Trophoblast cell (in vitro differentiated cells and primary cell): ENCODE data around the gene BCL3.

ENCODE experiments used
- DNase-seq, 2 donors: peaks; one replicate each; pipeline ENCODE4 v3.0.0-alpha.2; 2016
- H2AFZ ChIP-seq: 2 replicates; pipeline ENCODE4 v1.6.1; 2013; ENCODE audit warnings: low read length, moderate library complexity, mild to moderate bottlenecking; ENCODE audit not compliant: insufficient read depth, poor library complexity
- H2AK5ac ChIP-seq: 2 replicates; pipeline ENCODE4 v1.6.1; 2013; ENCODE audit warnings: mild to moderate bottlenecking, low read length
- H2BK120ac ChIP-seq: 2 replicates; pipeline ENCODE4 v1.6.1; 2013; ENCODE audit warnings: low read length, mild to moderate bottlenecking, moderate library complexity; ENCODE audit not compliant: insufficient read depth, poor library complexity
- H2BK12ac ChIP-seq: 2 replicates; pipeline ENCODE4 v1.6.1; 2013; ENCODE audit warnings: mild to moderate bottlenecking, low read length, moderate library complexity
- H2BK5ac ChIP-seq: 2 replicates; pipeline ENCODE4 v1.6.1; 2013; ENCODE audit warnings: low read length, low read depth, moderate library complexity, mild to moderate bottlenecking; ENCODE audit not compliant: poor library complexity
- H3K14ac ChIP-seq: 2 replicates; pipeline ENCODE4 v1.6.1; 2013; ENCODE audit warnings: mild to moderate bottlenecking, low read length
- H3K18ac ChIP-seq: 2 replicates; pipeline ENCODE4 v1.6.1; 2013; ENCODE audit warnings: mild to moderate bottlenecking, low read length
- H3K23ac ChIP-seq: 2 replicates; pipeline ENCODE4 v1.6.1; 2013; ENCODE audit warnings: low read length
- H3K27ac ChIP-seq: 2 replicates; pipeline ENCODE4 v1.5.1; 2013; ENCODE audit warnings: low read depth, mild to moderate bottlenecking, inconsistent platforms, low read length, moderate library complexity
- H3K27me3 ChIP-seq: 2 replicates; pipeline ENCODE4 v1.6.1; 2013; ENCODE audit warnings: inconsistent platforms, mild to moderate bottlenecking, low read length, moderate library complexity; ENCODE audit not compliant: insufficient read depth
- H3K36me3 ChIP-seq, 2 experiments: 1 replicate in 1 of 2; 2 replicates in 1 of 2; pipeline ENCODE4 v1.6.1; 2013; ENCODE audit warnings: low read length in 2 of 2, mild to moderate bottlenecking in 2 of 2, moderate library complexity in 1 of 2; ENCODE audit not compliant: insufficient read depth in 2 of 2, control insufficient read depth in 1 of 2
- H3K4ac ChIP-seq: 2 replicates; pipeline ENCODE4 v1.6.1; 2013; ENCODE audit warnings: low read depth, mild to moderate bottlenecking, low read length, moderate library complexity
- H3K4me1 ChIP-seq, 2 experiments: 1 replicate in 1 of 2; 2 replicates in 1 of 2; pipeline ENCODE4 v1.6.1; 2013; ENCODE audit warnings: low read length in 2 of 2, mild to moderate bottlenecking in 2 of 2, moderate library complexity in 1 of 2; ENCODE audit not compliant: insufficient read depth in 2 of 2, control insufficient read depth in 1 of 2
- H3K4me2 ChIP-seq: 2 replicates; pipeline ENCODE4 v1.6.1; 2013; ENCODE audit warnings: inconsistent platforms, mild to moderate bottlenecking, low read length, moderate library complexity
- H3K4me3 ChIP-seq: 2 replicates; pipeline ENCODE4 v1.5.1; 2013; ENCODE audit warnings: mild to moderate bottlenecking, low read depth, low read length, inconsistent platforms
- H3K79me1 ChIP-seq: one replicate; pipeline ENCODE4 v1.6.1; 2013; ENCODE audit warnings: low read length
- H3K79me2 ChIP-seq: 2 replicates; pipeline ENCODE4 v1.6.1; 2013; ENCODE audit warnings: low read length, mild to moderate bottlenecking; ENCODE audit not compliant: control insufficient read depth, insufficient read depth, poor library complexity
- H3K9ac ChIP-seq: 2 replicates; pipeline ENCODE4 v1.6.1; 2013; ENCODE audit warnings: mild to moderate bottlenecking, low read length
- H3K9me3 ChIP-seq: 2 replicates; pipeline ENCODE4 v1.6.1; 2013; ENCODE audit warnings: low read depth, mild to moderate bottlenecking, control low read depth, inconsistent platforms, low read length; ENCODE audit not compliant: insufficient read depth
- H4K12ac ChIP-seq: 2 replicates; pipeline ENCODE4 v1.6.1; 2013; ENCODE audit warnings: low read depth, mild to moderate bottlenecking, low read length, moderate library complexity
- H4K8ac ChIP-seq: 2 replicates; pipeline ENCODE4 v1.6.1; 2013; ENCODE audit warnings: low read depth, mild to moderate bottlenecking, low read length, moderate library complexity
- H4K91ac ChIP-seq: one replicate; pipeline ENCODE4 v1.6.1; 2013; ENCODE audit warnings: low read depth, mild to moderate bottlenecking, low read length, moderate library complexity
- WGBS: extraction: QIAGEN DNeasy Blood & Tissue Kit; methylation state at CpG from one replicate; pipeline ENCODE4 v1.1.7; 2013; ENCODE audit warnings: missing lambda C conversion rate; ENCODE audit not compliant: insufficient read length, insufficient coverage; ENCODE audit errors: extremely low coverage; 5-methylcytosine and 5-hydroxymethylcytosine counted together

The BCL3 gene

DNA sequence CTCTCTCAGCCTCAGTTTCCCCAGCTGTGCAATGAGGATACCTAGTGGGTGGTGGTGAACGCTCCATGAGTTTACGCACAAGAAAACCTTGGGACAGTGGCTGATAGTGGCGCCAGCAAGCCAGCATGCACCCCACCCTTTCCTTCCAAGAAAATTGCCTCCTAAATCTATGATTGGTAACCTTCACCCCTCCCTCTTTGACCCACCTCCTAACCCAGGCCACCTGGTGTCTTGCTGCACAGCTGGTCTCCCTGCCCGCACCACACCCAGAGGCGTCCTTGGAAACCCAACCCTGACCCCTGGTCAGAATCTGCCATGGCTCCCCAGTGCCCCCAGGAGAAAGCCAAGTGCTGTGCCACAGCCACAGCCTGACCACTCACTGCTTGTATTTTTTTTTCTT lies 22.8 kb upstream of the BCL3 start:
- DNase-seq, result peak in 1 of 2 donors; percentile 29
- H3K9ac ChIP-seq, result no peak overlapping the region
- no peaks in the 10 kb centered on the region for H3K36me3 ChIP-seq
- H3K14ac ChIP-seq, result no peak overlapping the region
- H3K9me3 ChIP-seq, result no peaks in the 10 kb centered on the region
- no peak overlapping the region for H2AFZ ChIP-seq
- H4K12ac ChIP-seq, result no peak overlapping the region
- no peaks in the 10 kb centered on the region for H3K27me3 ChIP-seq
- H3K79me2 ChIP-seq, result no peaks in the 10 kb centered on the region
- no peak overlapping the region for H3K23ac ChIP-seq
- H3K18ac ChIP-seq, result no peak overlapping the region
- no peak overlapping the region for H2AK5ac ChIP-seq
- no peak overlapping the region for H3K27ac ChIP-seq
- H3K4me2 ChIP-seq, result no peak overlapping the region
- no peak overlapping the region for H2BK120ac ChIP-seq
- no peak overlapping the region for H3K4ac ChIP-seq
- no peak overlapping the region for H4K91ac ChIP-seq
- no peaks in the 10 kb centered on the region for H3K79me1 ChIP-seq
- no peak overlapping the region for H4K8ac ChIP-seq
- no peak overlapping the region for H3K4me3 ChIP-seq
- WGBS, result no CpG with 5 or more reads among the region's 5 CpGs
- H2BK5ac ChIP-seq, result no peak overlapping the region
- H2BK12ac ChIP-seq, result no peak overlapping the region
- H3K4me1 ChIP-seq, result peaks cover 4 to 6% of the 10 kb centered on the region in 2 experiments

GRCh38 chr19:44726465-44726864 lies 22.0 kb upstream of the BCL3 start:
- Histone ChIP-seq H3K23ac (no peak overlapping the region), H4K12ac (no peak overlapping the region), H3K79me1 (no peaks in the 10 kb centered on the region), H2BK12ac (no peak overlapping the region), H3K79me2 (no peaks in the 10 kb centered on the region), H4K91ac (no peak overlapping the region), H3K27ac (no peak overlapping the region), H2AK5ac (no peak overlapping the region), H4K8ac (no peak overlapping the region), H2AFZ (no peak overlapping the region), H3K18ac (no peak overlapping the region), H3K36me3 (no peaks in the 10 kb centered on the region), H3K4me1 (peaks cover 4 to 6% of the 10 kb centered on the region in 2 experiments), H3K4ac (no peak overlapping the region), H3K4me2 (no peak overlapping the region), H3K14ac (no peak overlapping the region), H3K9ac (no peak overlapping the region), H3K9me3 (no peaks in the 10 kb centered on the region), H2BK5ac (no peak overlapping the region), H2BK120ac (no peak overlapping the region), H3K27me3 (no peaks in the 10 kb centered on the region), H3K4me3 (no peak overlapping the region)
- no CpG with 5 or more reads among the region's 12 CpGs for WGBS
- no peak for DNase-seq

- no peak overlapping the region for H3K18ac ChIP-seq
- no peak overlapping the region for H2BK12ac ChIP-seq
- no CpG with 5 or more reads among the region's 6 CpGs for whole genome bisulfite sequencing
- no peaks in the 10 kb centered on the region for H3K4me1 ChIP-seq
- no peaks in the 10 kb centered on the region for H3K79me2 ChIP-seq
- no peaks in the 10 kb centered on the region for H3K79me1 ChIP-seq
- H2AK5ac ChIP-seq, result no peak overlapping the region
- no peak overlapping the region for H4K91ac ChIP-seq
- H3K4me3 ChIP-seq, result no peak overlapping the region
- no peak overlapping the region for H4K8ac ChIP-seq
- H3K4me2 ChIP-seq, result no peak overlapping the region
- H2AFZ ChIP-seq, result no peak overlapping the region
- DNase-seq, result no peak
- H4K12ac ChIP-seq, result no peak overlapping the region
- no peak overlapping the region for H3K27ac ChIP-seq
- no peaks in the 10 kb centered on the region for H3K36me3 ChIP-seq
- no peak overlapping the region for H3K4ac ChIP-seq
- no peak overlapping the region for H3K14ac ChIP-seq
- H3K23ac ChIP-seq, result no peak overlapping the region
- H3K9ac ChIP-seq, result no peak overlapping the region
- H2BK120ac ChIP-seq, result no peak overlapping the region
- H3K9me3 ChIP-seq, result no peaks in the 10 kb centered on the region
- H2BK5ac ChIP-seq, result no peak overlapping the region
- H3K27me3 ChIP-seq, result no peaks in the 10 kb centered on the region
These were observed 20.3 kb upstream of the BCL3 start for GRCh38 chr19:44728178-44728577.

- no peak overlapping the region for H3K27ac ChIP-seq
- no peak overlapping the region for H2AFZ ChIP-seq
- H3K18ac ChIP-seq, result no peak overlapping the region
- H2BK12ac ChIP-seq, result no peak overlapping the region
- no peak overlapping the region for H4K8ac ChIP-seq
- no peak overlapping the region for H3K9ac ChIP-seq
- no peak overlapping the region for H4K91ac ChIP-seq
- H3K9me3 ChIP-seq, result no peaks in the 10 kb centered on the region
- H3K23ac ChIP-seq, result no peak overlapping the region
- no peaks in the 10 kb centered on the region for H3K27me3 ChIP-seq
- H2BK5ac ChIP-seq, result no peak overlapping the region
- H3K36me3 ChIP-seq, result no peaks in the 10 kb centered on the region
- H2BK120ac ChIP-seq, result no peak overlapping the region
- no peak overlapping the region for H3K14ac ChIP-seq
- H4K12ac ChIP-seq, result no peak overlapping the region
- H3K79me2 ChIP-seq, result no peaks in the 10 kb centered on the region
- no peak overlapping the region for H3K4me2 ChIP-seq
- no peak overlapping the region for H3K4me3 ChIP-seq
- H3K4me1 ChIP-seq, result no peaks in the 10 kb centered on the region
- no peaks in the 10 kb centered on the region for H3K79me1 ChIP-seq
- WGBS, result no CpG with 5 or more reads among the region's 8 CpGs
- H2AK5ac ChIP-seq, result no peak overlapping the region
- DNase-seq, result no peak
- no peak overlapping the region for H3K4ac ChIP-seq
These were observed 18.9 kb upstream of the BCL3 start for GRCh38 chr19:44729516-44730033.
